ENCODE results near the gene AKAP6.

AKAP6 gene

DNA sequence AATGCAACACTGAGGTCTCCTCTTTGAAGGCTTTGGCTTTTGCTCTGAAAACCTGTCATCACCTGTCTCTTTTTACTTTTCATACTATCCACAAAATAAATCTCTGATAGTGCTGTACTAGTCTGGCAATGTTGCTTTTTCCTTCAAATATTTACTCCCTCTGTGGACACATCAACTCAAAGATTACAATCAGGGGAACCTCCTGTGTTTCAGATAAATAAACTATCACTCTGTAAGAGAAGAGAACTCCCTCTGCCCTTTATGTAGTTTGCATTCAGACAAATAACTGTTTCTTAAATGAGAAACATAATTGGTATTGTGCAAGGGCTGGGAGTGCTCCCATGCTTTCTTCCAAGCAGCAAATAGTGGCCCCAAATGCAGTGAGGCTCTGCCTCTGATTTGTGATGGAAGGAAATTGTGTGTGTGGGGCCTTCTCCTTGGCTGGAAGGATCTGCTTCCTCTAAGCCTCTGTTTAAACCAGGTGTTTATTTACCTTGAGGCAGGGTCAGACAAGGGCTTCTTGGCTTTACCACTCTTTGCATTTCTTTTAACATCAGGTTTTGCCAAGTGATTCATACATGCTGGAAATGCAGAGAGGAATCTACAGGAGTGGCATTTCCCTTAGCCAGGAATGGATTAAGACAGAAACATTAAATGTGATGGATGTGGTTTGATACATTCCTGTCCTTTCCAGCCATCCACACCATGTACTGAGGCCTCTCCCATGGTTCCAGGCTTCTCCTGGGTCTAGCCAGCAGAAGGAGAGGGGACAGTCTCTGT lies 69.0 kb downstream of the AKAP6 start:
- TF ChIP-seq CTCF (IDR thresholded peaks at IDR 0.05; ENCODE audit: low read depth, low read length): no peak
- H3K4me3 ChIP-seq (ENCODE audit: low read depth, low read length): no peak overlapping the region

- no peak overlapping the region for H3K4me3 ChIP-seq (ENCODE audit: low read depth, low read length)
- TF ChIP-seq CTCF (IDR thresholded peaks at IDR 0.05; ENCODE audit: low read depth, low read length): no peak
Measured at GRCh38 chr14:32399920-32400319, 70.8 kb downstream of the AKAP6 start.

DNA sequence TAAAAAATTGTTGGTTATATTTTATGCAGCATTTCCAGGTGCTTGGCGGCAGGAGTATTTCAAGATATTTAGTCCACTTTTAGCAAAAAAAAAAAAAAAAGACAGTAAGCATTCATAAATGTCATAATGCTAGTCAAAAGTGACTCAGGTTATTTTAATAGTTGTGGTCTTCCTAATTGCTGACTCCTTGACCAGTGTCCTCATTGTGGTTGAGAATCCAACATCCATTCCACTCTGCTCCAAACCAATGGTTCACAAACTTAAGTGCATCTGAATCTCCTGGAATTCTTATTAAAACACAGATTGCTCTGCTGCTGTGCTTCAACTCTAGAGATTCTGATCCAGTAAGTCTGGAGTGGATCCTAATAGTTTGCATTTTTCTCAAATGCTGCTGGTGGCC lies 71.4 kb downstream of the AKAP6 start:
- no peak for TF ChIP-seq CTCF (IDR thresholded peaks at IDR 0.05; ENCODE audit: low read depth, low read length)
- H3K4me3 ChIP-seq (ENCODE audit: low read depth, low read length): no peak overlapping the region

DNA sequence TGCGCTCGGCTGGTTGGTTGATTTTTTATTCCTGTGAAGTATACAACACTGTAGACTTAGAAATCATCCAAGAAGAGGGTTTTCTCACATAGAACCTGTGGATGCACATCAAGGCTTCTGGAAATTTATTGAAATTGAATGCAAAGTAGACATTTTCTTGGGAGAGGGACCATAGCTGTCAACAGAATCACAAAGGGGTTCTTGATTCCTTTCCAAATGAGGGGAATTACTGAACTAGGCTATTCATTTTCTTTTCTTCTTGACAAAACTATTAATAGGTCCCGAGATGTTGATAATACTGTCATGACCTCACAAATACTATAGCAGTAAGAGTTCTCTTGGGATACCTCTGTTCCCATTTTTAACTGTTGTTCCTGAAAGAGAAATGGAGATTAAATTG lies 73.9 kb downstream of the AKAP6 start:
- no peak overlapping the region for H3K4me3 ChIP-seq (ENCODE audit: low read depth, low read length)
- TF ChIP-seq CTCF (IDR thresholded peaks at IDR 0.05; ENCODE audit: low read depth, low read length): no peak

DNA sequence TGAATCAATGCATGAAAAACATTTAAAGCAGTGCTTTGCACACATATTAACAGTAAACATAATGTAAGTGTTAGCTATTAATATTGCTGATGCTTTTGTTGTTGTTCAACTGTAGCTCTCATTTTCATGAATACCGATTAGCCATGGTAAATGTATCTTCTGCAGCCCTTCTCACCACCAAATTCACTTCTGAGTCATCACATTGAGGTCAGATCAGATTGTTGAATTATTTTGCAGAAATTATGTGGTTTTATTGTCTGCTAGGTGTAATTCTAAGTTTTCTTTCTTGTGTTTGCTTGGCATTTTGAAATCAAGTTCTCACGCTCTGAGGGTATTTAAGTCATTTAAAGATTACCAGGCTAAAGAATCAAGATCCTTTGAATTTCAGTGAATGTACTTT lies 74.6 kb downstream of the AKAP6 start:
- no peak overlapping the region for H3K4me3 ChIP-seq (ENCODE audit: low read depth, low read length)
- TF ChIP-seq CTCF (IDR thresholded peaks at IDR 0.05; ENCODE audit: low read depth, low read length): no peak

GRCh38 chr14:32404784-32405573 lies 75.9 kb downstream of the AKAP6 start:
- no peak for TF ChIP-seq CTCF (IDR thresholded peaks at IDR 0.05; ENCODE audit: low read depth, low read length)
- no peak overlapping the region for H3K4me3 ChIP-seq (ENCODE audit: low read depth, low read length)

DNA sequence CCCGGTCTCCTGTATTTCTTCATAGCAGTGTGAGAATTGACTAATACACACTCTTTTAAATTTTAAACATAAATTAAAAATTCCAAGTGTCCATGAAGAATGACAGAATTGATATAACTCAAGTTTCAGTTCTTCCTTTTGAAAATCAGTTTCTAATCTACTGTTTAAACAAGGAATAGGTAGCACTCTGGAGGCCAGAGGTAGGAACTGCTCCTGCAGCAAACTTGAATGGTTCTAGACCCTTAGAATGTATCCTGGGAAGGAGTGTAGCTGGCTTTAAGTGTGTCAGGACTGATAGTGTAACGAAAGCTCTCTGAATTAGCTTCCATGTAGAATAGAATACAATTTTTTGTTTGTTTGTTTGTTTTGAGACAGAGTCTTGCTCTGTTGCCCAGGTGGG lies 76.8 kb downstream of the AKAP6 start:
- no peak for TF ChIP-seq CTCF (IDR thresholded peaks at IDR 0.05; ENCODE audit: low read depth, low read length)
- H3K4me3 ChIP-seq (ENCODE audit: low read depth, low read length): no peak overlapping the region
